Renal cortex interstitium (tissue), 11 donors: ENCODE measurements around the gene TEX51. TPM values are rescaled to one million over a fixed set of nuclear protein-coding genes. Genes with fewer than 3 reads are reported as not detected.

Experiments
- DNase-seq, 11 donors: peaks; one replicate each; pipeline ENCODE4 v3.0.0-alpha.2; 2013; ENCODE audit warnings: low read depth in 9 of 11, low spot score in 4 of 11; ENCODE audit errors: extremely low read depth in 1 of 11
- polyA plus RNA-seq, 3 donors: library from polyadenylated mRNA; unstranded; fragments of 120-200 nt; gene quantifications; one replicate each; pipeline ENCODE4 v1.2.1, GENCODE V29; 2013; ENCODE audit not compliant: insufficient read length in 3 of 3

Gene TEX51
- polyA plus RNA-seq, 3 donors: not detected

DNA sequence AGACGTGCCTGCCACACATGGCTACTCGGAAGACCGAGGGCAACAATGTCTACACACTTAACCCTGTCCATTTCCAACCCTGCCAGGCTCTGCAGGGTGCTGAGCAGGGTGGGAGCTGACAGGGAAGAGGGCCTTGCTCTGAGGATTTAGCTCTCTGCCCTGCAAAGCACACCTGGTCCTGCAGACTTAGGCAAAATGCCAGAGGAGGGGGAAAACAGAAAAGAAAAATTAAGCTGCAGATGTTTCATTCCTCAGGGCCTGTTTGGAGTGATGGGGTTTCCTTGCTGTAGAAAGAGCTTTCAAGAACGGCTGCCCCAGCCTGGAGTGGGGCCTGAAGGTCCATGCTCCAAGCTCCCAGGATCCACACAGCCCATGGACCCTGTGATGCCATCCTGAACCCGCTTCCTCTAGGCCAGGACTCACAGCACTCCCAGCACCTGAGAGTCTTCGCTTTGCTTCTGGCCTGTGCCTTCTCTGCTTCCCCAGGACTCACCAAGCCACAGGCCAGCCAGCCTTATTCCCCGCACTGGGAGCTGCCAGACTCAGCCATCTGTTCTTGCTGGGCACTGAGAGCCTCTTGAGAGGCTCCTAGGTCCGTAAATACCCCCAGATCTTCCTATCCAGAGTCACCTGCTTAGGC is 9.1 kb upstream of the TEX51 start:
- no peak for DNase-seq

DNA sequence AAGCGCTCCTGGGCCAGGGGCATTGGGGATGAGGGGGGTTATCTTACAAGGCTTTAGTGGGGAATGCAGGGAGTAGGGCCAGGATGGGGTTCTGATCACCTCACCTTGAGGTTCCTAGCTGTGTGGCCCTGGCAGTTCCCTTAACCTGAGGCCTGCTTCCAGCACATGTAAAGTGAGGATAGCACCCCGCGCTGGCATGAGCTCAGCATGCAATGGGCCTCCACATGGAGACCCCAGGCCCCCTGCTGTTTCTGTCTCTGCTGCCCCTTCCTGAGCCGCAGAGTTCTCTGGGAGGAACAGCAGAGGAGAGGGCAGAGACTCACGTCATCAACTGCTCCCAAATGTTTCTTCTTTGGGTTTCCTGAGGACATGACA is 8.6 kb upstream of the TEX51 start:
- DNase-seq: no peak

DNA sequence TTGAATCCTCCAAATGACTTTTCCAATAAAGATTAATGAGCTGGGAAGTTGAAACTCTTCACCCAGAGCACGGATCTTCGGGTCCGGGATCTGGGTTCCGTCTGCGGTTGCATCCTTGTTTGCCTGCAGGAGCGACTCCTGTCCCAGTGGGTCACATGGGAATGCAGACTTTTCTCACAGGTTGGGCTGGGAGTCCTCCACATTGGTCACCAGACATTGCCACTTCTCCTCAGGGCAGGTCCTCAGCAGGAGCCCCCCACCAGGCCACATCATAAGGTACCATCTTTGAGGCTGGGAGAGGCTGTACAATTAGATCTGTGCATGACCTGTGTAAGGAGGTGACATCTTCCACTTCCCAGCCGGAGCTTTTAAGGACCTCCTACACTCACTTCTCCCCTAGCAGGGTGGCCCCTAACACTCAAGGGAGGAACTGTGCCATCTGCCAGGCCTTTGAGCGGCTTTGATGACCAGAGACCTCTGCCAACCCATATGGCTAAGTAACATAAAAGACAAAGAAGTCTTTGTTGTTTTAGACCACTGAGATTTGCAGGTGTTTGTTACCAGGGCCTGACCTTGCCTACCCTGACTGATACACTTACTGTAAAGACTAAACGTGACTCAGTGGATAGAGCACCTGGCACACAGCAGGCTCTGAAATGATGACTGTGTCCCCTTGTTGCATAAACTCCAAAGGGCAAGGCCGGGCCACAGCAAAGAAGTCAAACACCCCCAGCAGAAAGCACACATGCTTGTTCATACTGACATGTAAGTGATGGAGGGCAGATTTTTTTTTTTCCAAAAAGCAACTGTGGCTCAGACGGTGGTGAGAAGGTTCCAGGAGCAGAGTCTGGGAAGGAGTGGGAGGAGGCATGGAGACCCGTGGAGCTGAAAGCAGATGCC is 7.9 kb upstream of the TEX51 start:
- no peak for DNase-seq

DNA sequence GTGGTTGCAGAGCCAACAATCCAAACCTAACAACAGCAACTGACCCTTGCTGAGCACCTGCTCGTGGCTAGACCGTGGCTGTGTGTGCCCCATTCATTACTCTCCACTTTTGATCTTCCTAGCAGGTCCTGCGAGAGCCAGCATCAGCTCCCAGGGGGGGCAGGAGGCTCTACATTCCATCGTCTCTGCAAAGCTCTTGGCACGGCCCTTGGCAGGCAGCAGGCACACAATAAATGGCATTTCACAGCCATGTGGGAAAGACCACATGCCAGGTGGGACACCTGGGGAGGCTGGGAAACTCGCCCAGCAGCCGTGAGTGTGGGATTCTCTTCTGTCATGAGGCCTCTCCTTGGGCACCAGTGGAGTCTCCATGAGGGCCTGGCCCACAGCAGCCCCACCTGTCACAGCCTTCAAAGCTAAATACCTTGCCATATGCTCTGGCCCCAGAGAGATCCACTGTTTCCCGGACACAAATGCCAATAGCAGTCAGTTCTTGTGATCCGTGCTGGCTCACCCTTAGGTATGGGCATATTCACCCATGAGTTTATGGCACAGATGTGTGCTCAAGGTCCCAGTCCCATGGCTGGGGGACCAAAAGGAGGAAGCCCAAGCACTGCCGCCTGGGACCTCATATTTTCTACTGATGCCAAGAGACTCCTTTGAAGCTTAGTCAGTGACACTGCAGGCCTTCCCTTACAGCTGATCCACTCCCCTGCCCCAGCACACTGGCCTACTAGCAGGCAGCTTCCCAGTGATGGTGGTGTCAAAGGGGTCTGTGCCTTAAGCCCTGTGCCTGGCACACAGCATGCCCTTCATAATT is 6.8 kb upstream of the TEX51 start:
- DNase-seq: no peak

DNA sequence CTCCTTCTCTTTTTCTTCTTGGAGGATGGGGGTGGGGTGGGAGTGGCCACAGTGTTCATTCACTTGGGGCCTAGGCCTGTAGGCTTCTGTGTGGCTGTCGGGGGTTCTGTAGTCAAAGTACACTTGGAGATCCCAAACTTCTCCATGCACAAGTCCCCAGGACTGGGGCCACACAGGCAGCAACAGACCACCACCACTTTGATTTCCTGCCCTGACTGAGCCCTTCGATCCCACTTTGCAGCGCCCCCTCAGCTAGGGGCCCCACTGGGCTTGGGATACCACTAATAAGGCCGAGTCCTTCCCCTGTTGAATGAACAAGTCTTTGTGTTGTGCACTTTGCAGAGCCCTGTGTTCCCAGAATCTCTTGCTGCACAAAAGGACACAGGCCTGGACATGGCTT is 5.5 kb upstream of the TEX51 start:
- DNase-seq: no peak

DNA sequence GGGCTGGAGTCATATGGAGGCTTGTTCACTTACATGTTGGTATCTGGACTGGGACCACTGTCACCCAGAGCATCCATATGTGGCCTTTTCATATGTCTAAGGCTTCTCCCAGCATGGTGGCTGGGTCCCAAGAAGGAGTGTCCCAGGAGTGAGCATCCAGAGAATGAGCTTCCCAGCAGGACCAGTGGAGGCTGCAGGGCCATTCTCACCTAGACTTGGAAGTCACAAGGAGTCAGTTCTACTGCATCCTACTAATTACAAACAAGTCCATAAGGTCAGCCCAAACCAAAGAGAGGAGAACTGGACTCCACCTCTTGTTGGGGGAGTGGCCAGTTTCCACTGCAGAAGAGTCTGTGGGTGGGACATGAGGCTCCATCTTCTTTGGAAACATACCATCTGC is 5.1 kb upstream of the TEX51 start:
- DNase-seq: no peak

DNA sequence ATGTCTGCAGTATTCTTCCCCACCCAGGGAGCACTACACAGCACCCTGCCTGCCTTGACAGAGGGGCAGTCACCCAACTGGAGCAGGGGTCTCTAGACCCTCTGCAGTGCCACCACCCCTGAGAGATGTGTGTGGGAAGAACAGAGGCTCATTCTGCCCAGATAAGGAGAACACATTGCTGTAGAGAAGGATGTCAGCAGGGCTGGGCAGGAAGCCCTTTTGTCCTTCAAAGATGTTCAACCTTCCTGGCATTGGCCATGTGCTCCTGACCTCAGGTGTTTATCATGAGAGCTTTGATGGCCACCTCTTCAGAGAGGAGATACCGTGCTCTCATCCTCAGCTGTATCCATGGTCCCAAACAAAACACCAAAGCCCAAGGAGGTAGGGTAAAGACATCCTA is 4.6 kb upstream of the TEX51 start:
- DNase-seq: no peak

DNA sequence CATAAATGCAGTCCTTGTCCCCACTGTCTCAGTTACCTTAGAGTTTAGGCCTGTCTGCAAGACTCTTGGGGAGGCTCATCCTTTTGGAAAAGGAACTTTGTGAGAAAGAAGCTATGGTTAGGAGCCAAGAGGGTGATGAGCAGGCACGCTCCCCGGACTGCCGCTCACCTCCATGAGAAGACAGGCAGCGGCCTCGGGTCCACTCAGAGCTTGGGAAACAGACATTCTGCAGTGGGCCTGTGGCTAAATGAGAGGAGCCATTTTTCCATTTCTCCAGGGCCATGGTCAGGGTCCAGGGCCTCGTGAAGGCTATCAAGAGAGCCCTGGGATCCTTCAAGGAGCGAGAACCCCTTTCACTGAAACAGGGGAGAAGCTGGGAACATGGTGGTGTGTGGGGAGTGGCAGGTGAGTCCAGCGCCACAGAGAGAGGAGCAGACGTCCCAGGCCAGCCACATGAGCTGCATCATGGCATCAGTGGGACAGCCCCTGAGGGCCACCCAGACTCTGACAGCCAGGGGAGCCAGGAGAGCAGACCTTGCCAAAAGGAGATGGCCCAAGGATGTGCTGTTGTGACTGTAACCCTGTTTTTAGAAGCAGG is 4.0 kb upstream of the TEX51 start:
- no peak for DNase-seq

DNA sequence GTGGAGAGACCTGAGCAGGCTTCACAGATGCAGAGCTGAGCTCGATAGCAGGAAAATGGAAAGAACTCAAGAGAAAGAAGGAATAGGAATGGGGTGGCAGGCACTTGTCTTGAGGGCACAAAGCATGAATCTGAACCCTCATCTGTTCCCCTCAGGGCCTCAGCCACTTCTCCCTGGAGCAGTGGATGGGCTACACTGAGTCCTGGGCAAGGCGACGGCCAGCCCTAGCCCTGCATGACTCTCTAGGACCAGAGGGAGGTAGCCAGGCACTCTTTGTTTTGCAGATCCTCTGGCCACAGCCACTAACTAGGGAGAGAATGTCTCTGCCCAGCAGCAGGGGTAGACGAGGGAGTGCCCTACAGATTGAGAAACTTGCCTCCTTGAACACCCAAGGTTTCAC is 3.4 kb upstream of the TEX51 start:
- no peak for DNase-seq

DNA sequence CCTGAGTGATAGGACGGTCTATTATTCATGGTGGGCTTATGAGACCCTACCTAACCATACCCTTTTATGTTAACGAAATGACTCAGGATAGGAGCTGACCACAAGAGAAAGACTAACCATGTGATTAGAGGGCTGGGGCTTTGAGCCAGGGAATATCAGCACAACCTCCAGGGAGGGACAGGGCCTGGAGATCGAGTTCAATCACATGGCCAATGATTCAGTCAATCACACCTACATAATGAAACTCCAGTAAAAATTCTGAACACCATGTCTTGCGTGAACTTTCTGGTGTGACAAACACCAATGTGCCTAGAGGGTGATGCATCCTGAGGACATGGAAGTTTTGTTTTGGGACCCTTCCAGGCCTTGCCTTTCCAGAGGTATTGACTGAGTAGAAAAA is 2.2 kb upstream of the TEX51 start:
- no peak for DNase-seq

DNA sequence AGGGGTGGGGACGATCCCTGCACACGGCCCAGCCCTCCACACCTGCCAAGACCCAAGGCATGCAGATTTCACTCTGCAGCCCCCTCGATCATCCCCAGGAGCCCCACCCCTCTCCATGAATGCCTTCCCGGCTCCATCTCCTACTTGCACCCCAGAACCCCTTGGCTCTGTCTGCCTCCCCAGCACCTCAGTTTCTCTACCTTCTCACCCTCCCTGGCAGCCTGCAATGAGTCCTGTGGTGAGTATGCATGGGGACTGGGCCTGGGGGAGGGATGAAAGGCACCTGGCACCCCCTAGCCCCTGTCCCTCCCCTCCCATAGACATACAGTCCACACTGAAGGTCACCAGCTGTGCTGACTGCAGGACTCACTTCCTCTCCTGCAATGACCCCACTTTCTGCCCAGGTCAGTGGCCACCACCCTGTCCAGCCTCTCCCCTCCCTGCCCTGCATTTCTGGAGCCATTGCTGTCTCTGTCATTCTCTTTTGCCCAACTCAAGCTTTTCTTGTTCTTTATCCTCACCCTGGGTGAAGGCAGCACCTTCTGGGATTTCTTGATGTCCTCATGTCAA is 1.0 kb downstream of the TEX51 start:
- DNase-seq: no peak

DNA sequence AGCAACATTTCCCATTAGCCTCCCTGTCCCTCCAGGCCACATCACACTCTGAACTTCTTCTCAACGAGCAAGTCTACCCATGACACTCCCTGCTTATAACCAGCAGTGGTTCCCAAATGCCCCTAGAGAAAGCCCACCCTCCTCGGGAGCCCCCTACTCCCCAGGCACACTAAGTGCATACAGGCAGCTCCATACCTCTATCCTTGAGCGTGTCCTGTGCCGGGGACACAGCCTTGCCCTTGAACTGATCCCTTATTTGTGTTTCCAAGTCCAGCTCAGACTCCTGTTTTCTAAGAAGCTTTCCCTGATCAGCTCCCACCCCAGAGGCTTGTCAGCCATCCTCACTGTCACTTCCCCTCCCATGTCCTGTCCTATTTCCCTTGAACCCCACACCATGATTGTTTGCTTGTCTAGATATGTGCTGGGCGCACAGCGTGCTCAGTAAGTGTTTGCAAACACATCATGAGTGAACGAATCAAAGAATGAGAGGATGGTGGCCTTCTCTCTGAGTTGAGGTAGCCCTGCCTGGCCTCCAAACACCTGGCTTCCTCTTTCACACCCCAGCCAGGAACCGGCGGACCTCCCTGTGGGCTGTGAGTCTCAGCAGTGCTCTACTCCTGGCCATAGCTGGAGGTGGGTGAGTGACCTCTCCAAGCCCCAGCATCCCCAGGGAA is 2.1 kb downstream of the TEX51 start:
- DNase-seq: no peak

DNA sequence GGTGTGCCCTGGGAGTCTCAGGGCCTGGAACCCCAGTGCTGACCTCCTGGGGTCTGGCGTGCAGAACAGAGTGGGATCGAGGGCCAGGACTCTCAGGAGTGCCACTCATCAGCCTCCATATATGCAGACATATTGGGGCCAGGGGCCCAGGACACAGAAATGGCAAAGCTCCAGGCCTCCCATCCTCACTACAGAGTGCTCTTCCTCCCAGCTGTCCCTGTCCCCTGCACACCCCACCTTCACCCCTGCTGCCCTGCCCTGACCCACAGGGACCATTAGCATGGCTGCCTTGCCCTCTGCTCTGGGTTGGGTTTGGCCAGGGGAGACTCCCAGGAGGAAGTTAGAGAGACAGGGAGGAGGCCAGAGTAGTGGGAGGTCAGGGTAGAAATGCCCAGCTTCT is 2.8 kb downstream of the TEX51 start:
- DNase-seq: no peak

DNA sequence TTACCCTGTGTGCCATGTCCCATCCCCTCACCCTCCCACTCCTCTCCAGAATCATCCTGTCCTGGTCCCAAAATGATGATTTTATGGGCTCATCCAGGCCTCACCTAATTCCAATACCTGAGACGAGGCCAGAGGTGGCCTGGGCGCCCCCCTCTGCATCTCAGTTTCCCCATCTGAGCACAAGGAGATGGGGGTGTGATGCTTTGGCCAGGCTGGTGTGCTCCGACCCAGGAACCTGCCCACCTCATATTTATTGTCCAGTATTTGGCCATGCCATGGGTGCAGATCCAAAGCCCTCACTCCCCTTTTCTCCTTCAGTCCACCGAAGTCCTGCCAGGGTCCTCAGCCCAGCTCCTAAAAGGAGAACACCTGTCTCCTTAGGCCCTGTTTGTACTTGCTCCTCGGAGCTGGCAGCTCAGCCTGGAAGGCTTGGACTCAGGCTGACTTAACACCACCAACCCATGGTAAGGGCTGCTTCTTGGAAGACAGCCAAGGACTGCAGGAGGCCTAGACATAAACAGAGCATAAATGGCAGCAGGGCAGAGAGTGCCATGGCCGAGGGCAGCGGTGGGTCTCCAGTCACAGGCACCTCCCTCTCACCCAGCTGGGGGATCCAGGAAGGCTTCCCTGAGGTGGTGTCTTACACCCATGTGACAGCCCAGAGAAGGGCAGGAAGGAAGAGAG is 3.6 kb downstream of the TEX51 start:
- no peak for DNase-seq

DNA sequence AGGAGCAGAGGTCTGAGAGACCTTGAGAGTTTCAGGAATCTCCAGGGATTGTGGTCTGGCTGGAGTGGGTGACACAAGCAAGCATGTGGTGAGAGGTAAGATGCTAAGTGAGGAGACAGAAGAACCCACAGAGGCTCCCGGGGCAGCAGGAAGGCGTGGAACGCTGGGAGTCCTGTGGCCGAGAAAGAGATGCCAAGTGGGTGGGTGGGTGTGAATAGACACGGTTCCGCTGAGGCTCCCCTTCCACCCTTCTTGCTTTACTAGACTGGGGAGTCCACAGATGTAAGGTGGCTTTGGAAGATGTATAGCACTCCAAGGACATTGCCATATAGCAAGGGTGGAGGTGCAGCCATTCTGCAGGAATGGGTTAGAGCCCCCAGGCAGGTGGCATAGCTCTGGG is 4.2 kb downstream of the TEX51 start:
- DNase-seq: no peak

DNA sequence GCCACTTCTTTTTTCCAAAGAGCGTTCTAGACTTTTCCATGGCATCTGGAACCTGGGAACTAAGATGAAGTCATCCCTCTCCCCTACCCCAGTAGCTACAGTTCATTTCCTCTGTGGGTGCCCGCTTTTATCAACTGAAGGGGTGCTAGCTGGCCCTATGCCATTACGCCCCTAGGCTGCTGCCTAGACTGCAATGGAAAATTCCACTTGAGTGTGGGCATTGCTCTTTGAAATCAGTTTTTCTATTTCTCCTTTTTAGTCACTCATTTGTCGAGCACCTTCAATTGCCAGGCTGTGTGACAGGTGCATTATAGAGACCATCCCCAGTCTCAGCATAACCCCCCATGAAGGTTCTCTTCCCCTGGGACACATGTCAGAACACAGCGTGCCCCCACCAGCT is 7.3 kb downstream of the TEX51 start:
- no peak for DNase-seq

DNA sequence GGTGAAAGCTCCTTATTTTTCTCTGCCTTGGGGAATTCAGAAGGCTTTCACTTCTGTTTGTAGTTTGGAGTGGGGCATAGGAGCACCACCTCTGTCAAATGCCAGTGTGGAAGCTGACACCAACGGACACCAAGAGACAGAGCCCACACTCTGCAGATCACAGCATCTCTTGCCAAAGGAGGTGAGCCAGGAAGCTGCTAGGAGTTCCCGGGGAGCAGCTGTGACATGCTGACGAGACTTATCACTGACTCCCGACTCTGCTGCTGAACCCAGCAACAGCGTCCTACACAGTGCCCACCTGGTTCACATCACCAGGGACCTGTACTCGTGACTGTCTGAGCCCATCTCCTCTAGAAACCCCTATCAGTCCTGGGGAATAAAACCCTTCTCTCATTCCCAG is 8.1 kb downstream of the TEX51 start:
- no peak for DNase-seq

DNA sequence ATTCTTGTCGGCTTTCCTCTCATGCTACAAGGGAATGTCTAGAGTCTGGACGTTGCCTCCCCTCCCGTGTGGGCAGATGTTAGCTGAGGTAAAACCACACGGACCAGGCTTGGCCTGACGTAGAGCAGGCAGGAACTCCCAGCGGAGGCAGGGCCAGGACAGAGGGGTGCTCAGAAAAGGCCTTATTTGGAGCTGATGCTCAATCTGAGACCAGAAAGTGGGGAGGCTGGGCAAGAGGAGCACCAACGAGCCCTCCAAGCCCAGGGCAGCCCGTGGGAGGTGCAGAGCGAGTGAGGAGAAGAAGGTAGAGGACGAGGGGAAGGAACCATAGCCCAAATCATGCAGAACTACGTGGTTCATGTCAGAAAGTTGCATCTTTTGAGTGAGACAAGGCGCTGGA is 9.0 kb downstream of the TEX51 start:
- DNase-seq: no peak
